Measurements from ENCODE around the gene MEI1. TPM values are rescaled to one million over a fixed set of nuclear protein-coding genes. Genes with fewer than 3 reads are reported as not detected.
A peak's percentile ranks its signal among the peaks of the same experiment; 100 is the strongest.

The MEI1 gene
- total RNA-seq, 1 experiment from 2014 or later, result 0.35 TPM

GRCh38 chr22:41844513-41844912 lies 145.2 kb downstream of the MEI1 start:
- peaks cover 15% of the 10 kb centered on the region for H3K36me3 Mint-ChIP-seq
- H3K27me3 Mint-ChIP-seq (ENCODE audit: low read depth), result no peaks in the 10 kb centered on the region
- peak overlapping the region; percentile 31 for H3K4me3 Mint-ChIP-seq
- ChIA-PET CTCF (interaction anchor here (0.8 to 4.6 kb wide), 3 partner anchors 13 to 147 kb away, joined by 3 to 36 read pairs (median 7); no protein-coding TSS in a partner anchor), POLR2A (no interaction called here)
- H3K9me3 Mint-ChIP-seq, result no peaks in the 10 kb centered on the region
- TF ChIP-seq NR2C2 (CRISPR knock-in tag; IDR thresholded peaks at IDR 0.05) (no peak), OVOL2 (CRISPR knock-in tag; IDR thresholded peaks at IDR 0.05; ENCODE audit: borderline replicate concordance) (no peak), ZNF317 (CRISPR knock-in tag; IDR thresholded peaks at IDR 0.05; ENCODE audit: borderline replicate concordance, low read depth) (no peak), RORB (CRISPR knock-in tag; IDR thresholded peaks at IDR 0.05) (no peak), IRF1 (CRISPR knock-in tag; IDR thresholded peaks at IDR 0.05) (no peak), ATF6 (CRISPR knock-in tag; IDR thresholded peaks at IDR 0.05) (no peak), MLX (CRISPR knock-in tag; IDR thresholded peaks at IDR 0.05) (no peak), ZNF396 (CRISPR knock-in tag; IDR thresholded peaks at IDR 0.05; ENCODE audit: borderline replicate concordance) (no peak), MYBL2 (CRISPR knock-in tag; IDR thresholded peaks at IDR 0.05) (no peak), ZNF423 (CRISPR knock-in tag; IDR thresholded peaks at IDR 0.05) (no peak)
- peak overlapping the region; percentile 64; the same call in 1 of the 2 replicates for H3K27ac Mint-ChIP-seq
- peaks cover 60% of the 10 kb centered on the region for H3K4me1 Mint-ChIP-seq
- ATAC-seq, result no peak
- no peak for DNase-seq (ENCODE audit: low spot score)

GRCh38 chr22:41845380-41846267 lies 146.3 kb downstream of the MEI1 start:
- Mint-ChIP-seq H3K9me3 (no peaks in the 10 kb centered on the region), H3K27me3 (ENCODE audit: low read depth) (no peaks in the 10 kb centered on the region), H3K4me1 (peaks cover 51% of the 10 kb centered on the region), H3K27ac (peak overlapping the region; percentile 94), H3K36me3 (peaks cover 12% of the 10 kb centered on the region), H3K4me3 (no peak overlapping the region; the same call in 1 of the 2 replicates)
- ChIA-PET CTCF (interaction anchor here (0.8 to 4.6 kb wide), 8 partner anchors 9 to 148 kb away, joined by 3 to 36 read pairs (median 7); partner anchors contain the start of genes CCDC134 and TNFRSF13C), POLR2A (interaction anchor here (0.8 to 2.4 kb wide), 3 partner anchors 13 to 178 kb away, joined by 3 to 8 read pairs (median 5); partner anchors contain the start of genes CCDC134 and SREBF2)
- DNase-seq (ENCODE audit: low spot score), result no peak
- peak; percentile 40 for ATAC-seq
- TF ChIP-seq EMX1 (CRISPR knock-in tag; IDR thresholded peaks at IDR 0.05), result no peak
- TF ChIP-seq ZNF416 (CRISPR knock-in tag; IDR thresholded peaks at IDR 0.05), result no peak
- no peak for TF ChIP-seq ZNF512 (CRISPR knock-in tag; IDR thresholded peaks at IDR 0.05; ENCODE audit: borderline replicate concordance)
- no peak for TF ChIP-seq PRDM15 (CRISPR knock-in tag; IDR thresholded peaks at IDR 0.05)
- no peak for TF ChIP-seq ZNF532 (CRISPR knock-in tag; IDR thresholded peaks at IDR 0.05; ENCODE audit: borderline replicate concordance)
- no peak for TF ChIP-seq HMGA2 (CRISPR knock-in tag; IDR thresholded peaks at IDR 0.05)
- no peak for TF ChIP-seq E2F4 (CRISPR knock-in tag; IDR thresholded peaks at IDR 0.05; ENCODE audit: borderline replicate concordance, low read depth)
- no peak for TF ChIP-seq MYBL2 (CRISPR knock-in tag; IDR thresholded peaks at IDR 0.05)
- TF ChIP-seq PRRX2 (CRISPR knock-in tag; IDR thresholded peaks at IDR 0.05), result no peak
- TF ChIP-seq MXD4 (CRISPR knock-in tag; IDR thresholded peaks at IDR 0.05; ENCODE audit: borderline replicate concordance), result no peak

Measured in WTC11 (cell line).